Lower leg skin (tissue), 4 donors: ENCODE results near the gene TVP23A. TPM values are rescaled to one million over a fixed set of nuclear protein-coding genes. Genes with fewer than 3 reads are reported as not detected.
"Not testable (repeated sequence)": the region's sequence is repeated elsewhere in the genome, so short reads cannot be mapped to it uniquely, and the experiment has no call there.

Experiments
- DNase-seq, 2 donors: peaks; one replicate each; pipeline ENCODE4 v3.0.0-alpha.2; 2019; ENCODE audit warnings: low spot score in 2 of 2
- H3K4me3 ChIP-seq: fragments of 200-600 bp; sonication (generic); 2 replicates; pipeline ENCODE4 v1.5.1; 2017; ENCODE audit warnings: mild to moderate bottlenecking, low read depth; ENCODE audit not compliant: poor library complexity, severe bottlenecking
- POLR2A ChIP-seq, 2 donors: fragments of 450-650 bp; IDR thresholded peaks; one replicate each; pipeline ENCODE4 v1.6.1; 2016 to 2017; ENCODE audit warnings: antibody characterized with exemption in 2 of 2, mild to moderate bottlenecking in 1 of 2, moderate library complexity in 1 of 2
- WGBS, 2 donors: methylation state at CpG; one replicate each; pipeline ENCODE4 v1.1.5; 2018; 5-methylcytosine and 5-hydroxymethylcytosine counted together
- intact Hi-C: fragments of 100-400 bp; cut with DNase I; formaldehyde crosslinking; loops from one replicate; pipeline ENCODE4 v1.15.0; 2023; ENCODE audit warnings: low total_unique reads
- total RNA-seq, 4 donors: library from RNA; depleted of rRNA; stranded (reverse); fragments of >200 nt; gene quantifications; one replicate each; pipeline ENCODE4 v1.1.0, GENCODE V29; 2016
- TF ChIP-seq, protein P1 (sequence below), 3 donors: fragments of 450-650 bp; IDR thresholded peaks; one replicate each; pipeline ENCODE4 v1.5.1; 2016; ENCODE audit warnings: antibody characterized with exemption in 3 of 3, mild to moderate bottlenecking in 3 of 3, moderate library complexity in 2 of 3

TVP23A gene
- total RNA-seq, 4 donors from 2014 or later = 0.19 TPM; not detected in 2

DNA sequence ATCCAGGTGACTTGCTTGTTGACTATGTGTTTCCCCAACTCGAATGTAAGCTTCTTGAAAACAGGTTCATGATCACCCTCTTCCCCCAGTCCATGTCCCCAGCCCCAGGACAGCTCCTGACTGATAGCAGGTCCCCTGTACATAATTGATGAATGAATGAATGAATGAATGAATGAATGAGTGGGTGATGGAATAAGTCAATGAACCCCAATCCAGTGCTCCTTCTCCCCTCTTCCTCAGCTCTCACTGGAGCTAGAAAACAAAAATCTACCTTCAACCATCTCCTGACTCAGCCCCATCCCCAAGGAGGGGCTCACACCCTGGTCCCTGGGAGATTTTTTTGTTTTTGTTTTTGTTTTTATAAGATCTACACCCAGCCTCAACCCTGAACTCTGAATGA, 16.2 kb upstream of the TVP23A start:
- WGBS, 2 donors = 77 to 78% methylated on average over 1 of the region's 1 CpG
- no peak for TF ChIP-seq POLR2A (IDR thresholded peaks at IDR 0.05)
- TF ChIP-seq, protein P1, sequence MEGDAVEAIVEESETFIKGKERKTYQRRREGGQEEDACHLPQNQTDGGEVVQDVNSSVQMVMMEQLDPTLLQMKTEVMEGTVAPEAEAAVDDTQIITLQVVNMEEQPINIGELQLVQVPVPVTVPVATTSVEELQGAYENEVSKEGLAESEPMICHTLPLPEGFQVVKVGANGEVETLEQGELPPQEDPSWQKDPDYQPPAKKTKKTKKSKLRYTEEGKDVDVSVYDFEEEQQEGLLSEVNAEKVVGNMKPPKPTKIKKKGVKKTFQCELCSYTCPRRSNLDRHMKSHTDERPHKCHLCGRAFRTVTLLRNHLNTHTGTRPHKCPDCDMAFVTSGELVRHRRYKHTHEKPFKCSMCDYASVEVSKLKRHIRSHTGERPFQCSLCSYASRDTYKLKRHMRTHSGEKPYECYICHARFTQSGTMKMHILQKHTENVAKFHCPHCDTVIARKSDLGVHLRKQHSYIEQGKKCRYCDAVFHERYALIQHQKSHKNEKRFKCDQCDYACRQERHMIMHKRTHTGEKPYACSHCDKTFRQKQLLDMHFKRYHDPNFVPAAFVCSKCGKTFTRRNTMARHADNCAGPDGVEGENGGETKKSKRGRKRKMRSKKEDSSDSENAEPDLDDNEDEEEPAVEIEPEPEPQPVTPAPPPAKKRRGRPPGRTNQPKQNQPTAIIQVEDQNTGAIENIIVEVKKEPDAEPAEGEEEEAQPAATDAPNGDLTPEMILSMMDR (IDR thresholded peaks at IDR 0.05) = no peak
- intact Hi-C loops = no loop called here
- H3K4me3 ChIP-seq = no peak overlapping the region
- no peak for DNase-seq

DNA sequence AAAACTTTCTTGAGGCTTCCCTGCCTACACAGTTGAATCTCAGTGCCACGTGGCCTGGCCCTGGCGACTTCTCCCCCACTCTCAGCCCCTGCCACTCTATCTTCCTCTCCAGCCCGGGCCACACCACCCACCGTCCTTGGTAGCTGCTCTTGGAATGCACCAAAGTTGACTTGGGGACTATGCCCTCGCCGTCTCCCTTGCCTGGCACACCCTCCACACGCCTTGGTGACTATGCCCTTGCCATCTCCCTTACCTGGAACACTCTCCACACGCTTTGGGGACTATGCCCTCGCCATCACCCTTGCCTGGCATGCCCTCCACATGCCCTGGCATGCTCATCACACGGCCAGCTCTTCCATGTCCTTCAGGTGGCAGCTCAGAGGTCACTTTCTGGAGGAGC, 15.5 kb upstream of the TVP23A start:
- H3K4me3 ChIP-seq = no peak overlapping the region
- intact Hi-C loops = no loop called here
- no peak for DNase-seq
- WGBS, 2 donors = 83 to 85% methylated on average over 10 of the region's 10 CpGs
- no peak for TF ChIP-seq POLR2A (IDR thresholded peaks at IDR 0.05)
- TF ChIP-seq, protein P1 (IDR thresholded peaks at IDR 0.05) = no peak

DNA sequence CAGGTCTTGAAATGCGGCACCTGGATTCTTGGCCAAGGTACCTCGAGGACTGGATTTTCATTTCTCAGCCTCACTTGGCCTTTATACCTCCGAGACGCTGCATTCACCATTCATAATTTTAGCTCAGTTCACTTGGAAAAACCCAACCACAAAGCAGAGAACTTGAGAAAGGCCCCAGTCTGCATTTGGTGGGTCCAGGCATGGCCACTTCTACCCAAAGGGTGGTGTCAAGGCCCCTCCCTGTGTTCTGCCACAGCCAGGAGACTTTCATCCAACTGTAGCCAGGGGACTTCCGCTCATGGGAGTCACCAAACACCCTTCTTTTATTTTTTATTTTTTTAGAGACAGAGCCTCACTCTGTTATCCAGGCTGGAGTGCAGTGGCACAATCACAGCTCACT, 14.7 kb upstream of the TVP23A start:
- TF ChIP-seq POLR2A (IDR thresholded peaks at IDR 0.05) = no peak
- no peak for DNase-seq
- intact Hi-C loops = no loop called here
- H3K4me3 ChIP-seq = no peak overlapping the region
- 88 to 94% methylated on average over 5 of the region's 5 CpGs for WGBS, 2 donors

DNA sequence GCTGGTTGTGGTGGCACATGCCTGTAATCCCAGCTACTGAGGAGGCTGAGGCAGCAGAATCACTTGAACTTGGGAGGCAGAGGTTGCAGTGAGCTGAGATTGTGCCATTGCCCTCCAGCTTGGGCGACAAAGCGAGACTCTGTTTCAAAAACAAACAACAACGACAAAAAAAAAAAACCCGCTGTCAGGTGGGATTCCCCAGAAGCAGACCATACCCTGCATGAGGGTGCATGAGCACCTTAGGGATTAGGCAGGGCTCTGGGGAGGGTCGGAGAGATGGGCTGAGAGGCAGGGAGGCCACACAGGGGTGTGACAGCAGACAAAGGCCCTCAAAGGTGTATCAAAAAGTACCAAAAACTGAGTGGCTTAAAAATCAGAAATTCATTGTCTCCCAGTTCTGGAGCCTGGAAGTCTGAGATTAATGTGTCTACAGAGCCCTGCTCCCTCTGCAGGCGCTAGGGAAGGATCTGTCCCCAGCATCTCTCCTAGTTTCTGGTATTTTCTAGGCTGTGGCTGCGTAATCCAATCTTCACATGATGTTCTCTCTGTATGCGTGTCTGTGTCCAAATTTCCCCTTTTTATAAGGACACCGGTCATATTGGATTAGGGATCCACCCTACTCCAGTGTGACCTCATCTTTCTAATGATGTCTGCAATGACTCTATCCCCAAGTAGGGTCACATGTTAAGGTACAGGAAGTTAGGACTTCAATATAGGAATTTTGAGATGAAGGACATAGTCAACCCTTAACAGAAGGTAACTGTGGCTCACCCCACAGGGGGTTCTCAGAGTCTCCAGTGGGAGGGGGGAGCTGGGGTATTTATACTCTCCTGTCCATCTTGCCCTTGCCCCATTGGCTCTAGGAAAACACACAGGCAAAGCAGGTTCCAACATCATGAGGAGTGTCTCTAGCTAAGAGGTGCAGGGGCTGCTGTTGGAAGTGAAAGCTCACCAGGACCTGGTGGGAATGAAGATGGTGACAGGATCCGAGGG, 13.6 kb upstream of the TVP23A start:
- intact Hi-C loops = no loop called here
- H3K4me3 ChIP-seq = no peak overlapping the region
- 74 to 81% methylated on average over 10 of the region's 10 CpGs for WGBS, 2 donors
- DNase-seq = no peak
- TF ChIP-seq POLR2A (IDR thresholded peaks at IDR 0.05) = no peak
- TF ChIP-seq, protein P1 (IDR thresholded peaks at IDR 0.05) = no peak

DNA sequence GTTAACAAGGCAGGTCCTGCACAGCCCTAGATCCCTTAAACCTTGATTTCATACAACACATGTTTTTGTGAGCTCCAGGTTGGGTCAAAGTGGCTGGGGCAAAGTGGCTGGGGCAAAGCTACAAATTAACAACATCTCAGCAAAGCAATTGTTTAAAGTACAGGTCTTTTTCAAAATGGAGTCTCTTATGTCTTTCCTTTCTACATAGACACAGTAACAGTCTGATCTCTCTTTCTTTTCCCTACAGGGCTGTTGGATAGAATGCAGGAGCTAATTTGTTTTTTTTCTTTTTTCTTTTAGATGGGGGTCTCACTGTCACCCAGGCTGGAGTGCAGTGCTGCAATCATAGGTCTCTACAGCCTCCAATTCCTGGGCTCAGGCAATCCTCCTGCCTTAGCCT, 11.6 kb upstream of the TVP23A start:
- DNase-seq, intact Hi-C loops: not testable (repeated sequence)

DNA sequence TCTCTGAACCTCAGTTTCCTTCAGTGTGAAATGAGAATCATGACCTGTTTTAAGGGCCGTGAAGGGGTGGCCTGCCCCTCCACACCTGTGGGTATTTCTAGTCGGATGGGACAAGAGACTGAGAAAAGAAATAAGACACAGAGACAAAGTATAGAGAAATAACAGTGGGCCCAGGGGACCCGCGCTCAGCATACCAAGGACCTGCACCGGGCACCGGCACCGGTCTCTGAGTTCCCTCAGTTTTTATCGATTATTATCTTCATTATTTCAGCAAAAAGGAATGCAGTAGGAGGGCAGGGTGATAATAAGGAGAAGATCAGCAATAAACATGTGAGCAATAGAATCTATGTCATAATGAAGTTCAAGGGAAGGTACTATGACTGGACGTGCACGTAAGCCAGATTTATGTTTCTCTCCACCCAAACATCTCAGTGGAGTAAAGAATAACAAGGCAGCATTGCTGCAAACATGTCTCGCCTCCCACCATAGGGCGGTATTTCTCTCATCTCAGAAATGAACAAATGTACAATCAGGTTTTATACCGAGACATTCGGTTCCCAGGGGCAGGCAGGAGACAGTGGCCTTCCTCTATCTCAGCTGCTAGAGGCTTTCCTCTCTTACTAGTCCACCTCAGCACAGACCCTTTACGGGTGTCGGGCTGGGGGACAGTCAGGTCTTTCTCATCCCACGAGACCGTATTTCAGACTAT, 10.9 kb upstream of the TVP23A start:
- intact Hi-C loops, DNase-seq, H3K4me3 ChIP-seq: not testable (repeated sequence)
- 34 to 41% methylated on average over 18 of the region's 18 CpGs for WGBS, 2 donors

More for the DNA sequence above, 11.6 kb upstream of the TVP23A start:
- not testable (repeated sequence) for H3K4me3 ChIP-seq

DNA sequence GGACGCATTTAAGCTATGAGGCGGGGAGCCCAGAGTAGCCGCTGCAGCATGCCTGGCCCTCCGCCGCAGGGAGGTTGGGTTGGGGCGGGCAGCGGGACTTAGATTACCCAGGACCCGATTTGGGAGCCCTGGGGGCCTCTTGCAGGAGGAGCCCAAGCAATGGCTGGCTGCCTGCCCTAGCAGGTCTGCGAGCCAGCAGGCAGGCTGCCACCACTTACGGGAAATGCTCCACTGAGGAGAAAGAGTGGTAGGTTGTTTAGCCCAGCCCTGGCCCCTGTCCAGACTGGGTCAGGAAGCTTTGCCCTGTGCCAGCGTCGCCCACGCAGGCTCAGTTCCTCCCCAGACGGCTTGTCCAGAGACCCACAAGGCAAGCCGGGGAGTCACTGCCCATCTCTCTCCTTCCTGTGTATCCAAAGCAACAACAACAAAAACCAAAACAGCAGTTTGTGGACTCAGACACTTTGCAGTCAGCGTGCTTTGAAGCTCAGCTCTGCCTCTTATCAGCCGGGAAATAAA, 10.3 kb upstream of the TVP23A start:
- peak; percentile 83 to 97 for DNase-seq

More for the DNA sequence above, 10.3 kb upstream of the TVP23A start:
- H3K4me3 ChIP-seq = no peak overlapping the region
- intact Hi-C loops = no loop called here
- TF ChIP-seq, protein P1 (IDR thresholded peaks at IDR 0.05) = no peak
- no peak for TF ChIP-seq POLR2A (IDR thresholded peaks at IDR 0.05)
- 1 to 3% methylated on average over 16 to 17 of the region's 17 CpGs for whole genome bisulfite sequencing, 2 donors
